HepG2 (cell line): ENCODE data around the gene LSM12. TPM values are rescaled to one million over a fixed set of nuclear protein-coding genes. Genes with fewer than 3 reads are reported as not detected.

ENCODE experiments used
- ATAC-seq: fragments of 200-7000 bp; cut with Tn5 transposase; 3 replicates; pipeline ENCODE4 v1.9.1; 2020; ENCODE audit warnings: mild to moderate bottlenecking, moderate library complexity
- BruUV-seq: library from RNA; stranded (reverse); fragments of 400-500 nt; replicated peaks from 2 replicates; lab custom pipeline; 2021; lab: Mats Ljungman, UMichigan
- CTCF ChIA-PET: fragments of 300-600 bp; formaldehyde crosslinking; extraction: SDS; loops from one replicate; lab custom pipeline; 2021; ENCODE audit warnings: low total read pairs, inconsistent platforms, low intra/inter-chr PET ratio; lab: Yijun Ruan, JAX
- POLR2A ChIA-PET: fragments of 350-600 bp; sonication (Branson Sonifier 250); formaldehyde crosslinking; loops from one replicate; lab custom pipeline; 2020; ENCODE audit warnings: antibody characterized with exemption, inconsistent platforms; lab: Yijun Ruan, JAX
- DNase-seq: peaks from one replicate; pipeline ENCODE4 v3.0.0-alpha.2; 2015; ENCODE audit warnings: low spot score
- FAIRE-seq: peaks from 3 replicates; lab custom pipeline; 2011; peaks lifted over from hg19 to GRCh38; lab: Jason Lieb, UNC
- H2AFZ ChIP-seq: one replicate; pipeline ENCODE4 v1.6.1; 2011; ENCODE audit warnings: low read length, inconsistent platforms
- H3K27ac ChIP-seq: fragments of 300-600 bp; 3 replicates; pipeline ENCODE4 v1.8.0; 2011; ENCODE audit warnings: mixed run types, mild to moderate bottlenecking, mixed read lengths, low read length, inconsistent platforms; ENCODE audit not compliant: insufficient read depth; ENCODE audit errors: extremely low read length
- H3K27me3 ChIP-seq, 2 experiments: fragments of 200-600 bp in 1 of 2; 2 replicates in 1 of 2; 3 replicates in 1 of 2; pipeline versions ENCODE4 v1.6.0 to v1.8.0; 2011; ENCODE audit warnings: low read length in 2 of 2, mild to moderate bottlenecking in 2 of 2, moderate library complexity in 2 of 2, inconsistent platforms in 1 of 2; ENCODE audit not compliant: insufficient read depth in 2 of 2, control insufficient read depth in 1 of 2
- H3K36me3 ChIP-seq, 2 experiments: fragments of 200-600 bp in 1 of 2; replicated peaks in 1 of 2; 2 replicates in 1 of 2; 3 replicates in 1 of 2; pipeline versions ENCODE4 v1.5.1 to v1.8.0; 2011; ENCODE audit warnings: low read length in 2 of 2, inconsistent platforms in 1 of 2; ENCODE audit not compliant: insufficient read depth in 2 of 2, control insufficient read depth in 1 of 2
- H3K4me1 ChIP-seq: 2 replicates; pipeline ENCODE4 v1.5.1; 2012; ENCODE audit warnings: low read length, inconsistent platforms; ENCODE audit not compliant: insufficient read depth
- H3K4me2 ChIP-seq: 2 replicates; pipeline ENCODE4 v1.6.0; 2011; ENCODE audit warnings: low read depth, low read length, inconsistent platforms
- H3K4me3 ChIP-seq, 3 experiments: fragments of 200-600 bp in 1 of 3; sonication (generic), shearing (Covaris generic) in 1 of 3; replicated peaks in 1 of 3; 2 replicates each; pipeline ENCODE4 v1.5.1; 2011 to 2016; ENCODE audit warnings: low read length in 3 of 3, inconsistent platforms in 2 of 3, low read depth in 2 of 3, mild to moderate bottlenecking in 2 of 3, control low read depth in 1 of 3, mixed read lengths in 1 of 3; ENCODE audit not compliant: insufficient read depth in 1 of 3
- H3K79me2 ChIP-seq: one replicate; pipeline ENCODE4 v1.6.1; 2011; ENCODE audit warnings: low read length, inconsistent platforms; ENCODE audit not compliant: insufficient read depth
- H3K9ac ChIP-seq: 2 replicates; pipeline ENCODE4 v1.6.0; 2011; ENCODE audit warnings: mild to moderate bottlenecking, low read depth, low read length, inconsistent platforms; ENCODE audit not compliant: insufficient read depth
- H3K9me3 ChIP-seq: 2 replicates; pipeline ENCODE4 v1.5.1; 2012; ENCODE audit warnings: mild to moderate bottlenecking, low read length
- H4K20me1 ChIP-seq: 2 replicates; pipeline ENCODE4 v1.6.0; 2011; ENCODE audit warnings: inconsistent platforms, mild to moderate bottlenecking, low read length, moderate library complexity; ENCODE audit not compliant: insufficient read depth
- ARID4A ChIP-seq: sonication (generic); formaldehyde crosslinking; IDR thresholded peaks from 2 replicates; pipeline ENCODE4 v1.5.0; 2020; ENCODE audit warnings: mild to moderate bottlenecking, missing genetic modification reagents, borderline replicate concordance
- IKZF4 ChIP-seq: sonication (generic); formaldehyde crosslinking; IDR thresholded peaks from 2 replicates; pipeline ENCODE4 v1.5.1; 2020; ENCODE audit warnings: borderline replicate concordance, mild to moderate bottlenecking, low read depth, missing genetic modification reagents; ENCODE audit errors: not compliant biosample characterization
- KAT8 ChIP-seq: IDR thresholded peaks from 2 replicates; pipeline ENCODE4 v1.6.1; 2016; ENCODE audit warnings: missing genetic modification reagents, missing compliant biosample characterization
- PPARG ChIP-seq: conservative IDR thresholded peaks from 2 replicates; pipeline ENCODE4 v1.6.1; 2016; ENCODE audit warnings: missing biosample characterization, missing genetic modification reagents
- SRSF1 ChIP-seq: fragments of 200-400 bp; formaldehyde crosslinking; optimal IDR thresholded peaks from 2 replicates; pipeline ENCODE3; 2017; ENCODE audit warnings: mild to moderate bottlenecking, low read depth, low read length, moderate library complexity
- ZEB1 ChIP-seq: IDR thresholded peaks from 2 replicates; pipeline ENCODE4 v1.6.1; 2012; ENCODE audit warnings: mild to moderate bottlenecking, low read depth, inconsistent platforms; ENCODE audit not compliant: insufficient replicate concordance
- ZNF253 ChIP-seq: sonication (generic); formaldehyde crosslinking; IDR thresholded peaks from 2 replicates; pipeline ENCODE4 v1.8.0; 2022; ENCODE audit warnings: mild to moderate bottlenecking, missing genetic modification reagents, borderline replicate concordance
- ZNF460 ChIP-seq: sonication (generic); formaldehyde crosslinking; IDR thresholded peaks from 2 replicates; pipeline ENCODE4 v1.5.1; 2020; ENCODE audit warnings: missing genetic modification reagents, mild to moderate bottlenecking, borderline replicate concordance
- ZNF569 ChIP-seq: sonication (generic); formaldehyde crosslinking; IDR thresholded peaks from 2 replicates; pipeline ENCODE4 v1.5.0; 2020; ENCODE audit warnings: mild to moderate bottlenecking, missing genetic modification reagents, moderate library complexity, borderline replicate concordance
- ZNF704 ChIP-seq: sonication (generic); formaldehyde crosslinking; IDR thresholded peaks from 2 replicates; pipeline ENCODE4 v1.8.1; 2023; ENCODE audit warnings: mild to moderate bottlenecking, inconsistent platforms, moderate library complexity, missing genetic modification reagents, borderline replicate concordance
- WGBS: methylation state at CpG from one replicate; pipeline ENCODE4 v1.1.6; 2017; ENCODE audit warnings: low lambda C conversion rate; 5-methylcytosine and 5-hydroxymethylcytosine counted together
- in situ Hi-C: cut with HindIII; loops from 2 replicates; pipeline ENCODE4 v1.10.0; 2017; ENCODE audit warnings: low pct_unique_long_range_greater_than_20kb; ENCODE audit not compliant: extremely low pct_ligation_motif_present
- intact Hi-C: fragments of 100-400 bp; cut with micrococcal nuclease; formaldehyde crosslinking; loops from one replicate; pipeline ENCODE4 v1.10.0; 2022; ENCODE audit not compliant: unreplicated experiment
- polyA plus RNA-seq, 8 experiments: library from polyadenylated mRNA; depleted of rRNA in 3 of 8; stranded (reverse) in 7 of 8; unstranded in 1 of 8; fragments of >200 nt; fragmentation: Illumina TruSeq in 4 of 8; extraction: Trizol in 4 of 8; gene quantifications; 2 replicates each; pipeline versions ENCODE4 v1.2.1 to v1.2.3, GENCODE V29; 2011 to 2016; ENCODE audit warnings: low read depth in 4 of 8, missing spikeins in 1 of 8, mixed read lengths in 1 of 8; ENCODE audit not compliant: insufficient read depth in 1 of 8
- total RNA-seq, 5 experiments: library from RNA; depleted of rRNA; stranded (reverse); fragments of >200 nt; fragmentation: Illumina TruSeq; extraction: Trizol; gene quantifications; 2 replicates each; pipeline ENCODE4 v1.2.3, GENCODE V29; 2016; ENCODE audit warnings: low read depth in 1 of 5
- TF ChIP-seq, protein P1 (sequence below): sonication (generic); formaldehyde crosslinking; IDR thresholded peaks from 2 replicates; pipeline ENCODE4 v1.4.0; 2020; ENCODE audit warnings: missing genetic modification reagents, low read depth, mild to moderate bottlenecking, borderline replicate concordance
- TF ChIP-seq, protein P2 (sequence below): sonication (generic); formaldehyde crosslinking; IDR thresholded peaks from 2 replicates; pipeline ENCODE4 v1.4.0; 2020; ENCODE audit warnings: missing genetic modification reagents

The LSM12 gene
- total and polyA plus RNA-seq, 2 of the 13 experiments (the other 11 are each of a cell fraction or from before 2014, with no cell fraction given): 52.8 to 55.7 TPM

DNA sequence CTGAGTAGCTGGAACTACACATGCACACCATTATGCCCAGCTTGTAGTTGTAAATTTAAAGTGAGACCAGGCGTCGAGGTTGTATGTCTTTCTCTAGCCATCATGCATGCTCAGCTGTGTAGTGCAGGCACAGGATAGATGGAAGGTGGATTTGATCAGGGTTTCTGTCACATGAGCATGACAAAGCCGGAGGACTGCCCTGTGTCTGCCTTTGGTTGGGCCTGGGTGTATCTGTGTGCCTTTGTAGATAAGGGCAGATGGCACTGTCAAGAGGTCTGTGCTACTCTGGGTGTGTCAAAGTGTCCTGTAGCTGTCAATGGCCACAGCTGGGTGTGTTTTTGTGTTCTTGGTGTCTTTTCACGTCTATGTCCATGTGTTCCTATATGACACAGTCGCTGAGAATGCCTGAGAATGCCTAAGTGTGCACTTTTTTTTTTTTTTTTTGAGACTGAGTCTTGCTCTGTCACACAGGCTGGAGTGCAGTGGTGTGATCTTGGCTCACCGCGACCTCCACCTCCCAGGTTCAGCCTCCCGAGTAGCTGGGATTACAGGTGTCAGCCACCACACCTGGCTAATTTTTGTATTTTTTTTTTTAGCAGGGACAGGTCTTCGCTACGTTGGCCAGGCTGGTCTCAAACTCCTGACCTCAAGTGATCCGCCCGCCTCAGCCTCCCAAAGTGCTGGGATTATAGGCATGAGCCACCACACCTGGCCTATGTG is 66.2 kb downstream of the LSM12 start:
- Histone ChIP-seq H3K79me2 (no peaks in the 10 kb centered on the region), H3K4me3 (no peak overlapping the region), H3K36me3 (no peaks in the 10 kb centered on the region), H2AFZ (no peak overlapping the region), H3K27me3 (peaks cover 0 to 7% of the 10 kb centered on the region in 2 experiments; a peak in 3 of 5 replicates), H3K4me2 (no peak overlapping the region), H4K20me1 (no peaks in the 10 kb centered on the region)
- WGBS: 53% methylated on average over 12 of the region's 12 CpGs
- no peak for FAIRE-seq
- in situ Hi-C loops: no loop called here
- TF ChIP-seq, protein P1, sequence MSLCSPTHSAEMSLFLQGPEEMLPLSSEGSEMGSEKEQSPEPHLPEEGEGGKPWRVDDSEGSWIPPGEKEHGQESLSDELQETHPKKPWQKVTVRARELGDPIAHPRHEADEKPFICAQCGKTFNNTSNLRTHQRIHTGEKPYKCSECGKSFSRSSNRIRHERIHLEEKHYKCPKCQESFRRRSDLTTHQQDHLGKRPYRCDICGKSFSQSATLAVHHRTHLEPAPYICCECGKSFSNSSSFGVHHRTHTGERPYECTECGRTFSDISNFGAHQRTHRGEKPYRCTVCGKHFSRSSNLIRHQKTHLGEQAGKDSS (CRISPR knock-in tag): 0 out of 2 replicates have a peak, but pooled peaks have one; percentile 32
- TF ChIP-seq ZNF569 (CRISPR knock-in tag) (no peak), IKZF4 (CRISPR knock-in tag) (no peak), ZEB1 (no peak), PPARG (CRISPR knock-in tag) (no peak), SRSF1 (no peak), ZNF460 (CRISPR knock-in tag) (peak; percentile 57; the same call in 1 of the 2 replicates), KAT8 (CRISPR knock-in tag) (no peak), ARID4A (CRISPR knock-in tag) (0 out of 2 replicates have a peak, but pooled peaks have one; percentile 23), ZNF253 (0 out of 2 replicates have a peak, but pooled peaks have one; percentile 33), ZNF704 (no peak)
- TF ChIP-seq, protein P2, sequence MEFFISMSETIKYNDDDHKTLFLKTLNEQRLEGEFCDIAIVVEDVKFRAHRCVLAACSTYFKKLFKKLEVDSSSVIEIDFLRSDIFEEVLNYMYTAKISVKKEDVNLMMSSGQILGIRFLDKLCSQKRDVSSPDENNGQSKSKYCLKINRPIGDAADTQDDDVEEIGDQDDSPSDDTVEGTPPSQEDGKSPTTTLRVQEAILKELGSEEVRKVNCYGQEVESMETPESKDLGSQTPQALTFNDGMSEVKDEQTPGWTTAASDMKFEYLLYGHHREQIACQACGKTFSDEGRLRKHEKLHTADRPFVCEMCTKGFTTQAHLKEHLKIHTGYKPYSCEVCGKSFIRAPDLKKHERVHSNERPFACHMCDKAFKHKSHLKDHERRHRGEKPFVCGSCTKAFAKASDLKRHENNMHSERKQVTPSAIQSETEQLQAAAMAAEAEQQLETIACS (CRISPR knock-in tag): no peak
- TF ChIP-seq, all 625 proteins: peak for 4
- H3K27ac ChIP-seq: no peak overlapping the region
- DNase-seq: no peak
- ATAC-seq: no peak
- no peaks in the 10 kb centered on the region for H3K9me3 ChIP-seq
- H3K9ac ChIP-seq: no peak overlapping the region
- H3K4me1 ChIP-seq: peaks cover 70% of the 10 kb centered on the region
- ChIA-PET CTCF (no interaction called here), POLR2A (no interaction called here)
- intact Hi-C loops: loop anchor here (2.0 kb wide), 1 partner anchor 14 kb away; the partner anchor contains the start of gene TMEM101
- no TSS peak for BruUV-seq
